H9 (cell line): ENCODE data around the gene ADAMTS15. TPM values are rescaled to one million over a fixed set of nuclear protein-coding genes. Genes with fewer than 3 reads are reported as not detected.

ENCODE experiments used
- DNase-seq: peaks from one replicate; pipeline ENCODE4 v3.0.0-alpha.2; 2017
- H2AFZ ChIP-seq: one replicate; pipeline ENCODE4 v1.6.1; 2013; ENCODE audit warnings: mild to moderate bottlenecking, low read length, control low read depth, moderate library complexity
- H2AK5ac ChIP-seq: 2 replicates; pipeline ENCODE4 v1.6.1; 2013; ENCODE audit warnings: low read length, control low read depth, mixed read lengths; ENCODE audit not compliant: insufficient read length
- H2BK120ac ChIP-seq: one replicate; pipeline ENCODE4 v1.6.1; 2013; ENCODE audit warnings: low read depth, mild to moderate bottlenecking, low read length, control low read depth, inconsistent platforms; ENCODE audit not compliant: poor library complexity, severe bottlenecking
- H2BK12ac ChIP-seq: 2 replicates; pipeline ENCODE4 v1.6.1; 2013; ENCODE audit warnings: low read length, control low read depth, mixed read lengths, low read depth; ENCODE audit not compliant: insufficient read length
- H2BK15ac ChIP-seq: 2 replicates; pipeline ENCODE4 v1.6.1; 2013; ENCODE audit warnings: low read depth, low read length, control low read depth
- H2BK20ac ChIP-seq: one replicate; pipeline ENCODE4 v1.6.1; 2013; ENCODE audit warnings: low read depth, mild to moderate bottlenecking, low read length, control low read depth, inconsistent platforms; ENCODE audit not compliant: poor library complexity, severe bottlenecking
- H2BK5ac ChIP-seq: 2 replicates; pipeline ENCODE4 v1.6.1; 2013; ENCODE audit warnings: low read length, control low read depth, mixed read lengths; ENCODE audit not compliant: insufficient read length
- H3K14ac ChIP-seq: 2 replicates; pipeline ENCODE4 v1.6.1; 2013; ENCODE audit warnings: low read length, control low read depth; ENCODE audit not compliant: insufficient read depth
- H3K18ac ChIP-seq: 2 replicates; pipeline ENCODE4 v1.6.1; 2013; ENCODE audit warnings: low read depth, mild to moderate bottlenecking, mixed read lengths, low read length, control low read depth; ENCODE audit not compliant: insufficient read length
- H3K23ac ChIP-seq: 2 replicates; pipeline ENCODE4 v1.6.1; 2013; ENCODE audit warnings: low read length, control low read depth, mixed read lengths, low read depth; ENCODE audit not compliant: insufficient read length
- H3K23me2 ChIP-seq: 2 replicates; pipeline ENCODE4 v1.6.1; 2013; ENCODE audit warnings: low read depth, mild to moderate bottlenecking, mixed read lengths, low read length, control low read depth; ENCODE audit not compliant: insufficient read length, poor library complexity, severe bottlenecking
- H3K27ac ChIP-seq: 2 replicates; pipeline ENCODE4 v1.5.1; 2013; ENCODE audit warnings: low read length, control low read depth, mixed read lengths, low read depth; ENCODE audit not compliant: insufficient read length
- H3K27me3 ChIP-seq: 2 replicates; pipeline ENCODE4 v1.6.1; 2013; ENCODE audit warnings: low read length, control low read depth, inconsistent platforms; ENCODE audit not compliant: insufficient read depth
- H3K4ac ChIP-seq: 2 replicates; pipeline ENCODE4 v1.6.1; 2013; ENCODE audit warnings: low read depth, mild to moderate bottlenecking, control low read depth, inconsistent platforms, low read length, moderate library complexity
- H3K4me1 ChIP-seq: 2 replicates; pipeline ENCODE4 v1.6.1; 2013; ENCODE audit warnings: low read length, control low read depth, inconsistent platforms; ENCODE audit not compliant: insufficient read depth
- H3K4me2 ChIP-seq: 2 replicates; pipeline ENCODE4 v1.6.1; 2013; ENCODE audit warnings: low read length, control low read depth, mixed read lengths; ENCODE audit not compliant: insufficient read length, insufficient read depth
- H3K56ac ChIP-seq: 2 replicates; pipeline ENCODE4 v1.6.1; 2013; ENCODE audit warnings: low read depth, mild to moderate bottlenecking, mixed read lengths, low read length, control low read depth; ENCODE audit not compliant: insufficient read length
- H3K79me1 ChIP-seq: 2 replicates; pipeline ENCODE4 v1.6.1; 2013; ENCODE audit warnings: low read depth, mild to moderate bottlenecking, moderate library complexity, low read length, control low read depth, inconsistent platforms; ENCODE audit not compliant: insufficient read depth, poor library complexity, severe bottlenecking
- H3K79me2 ChIP-seq: 2 replicates; pipeline ENCODE4 v1.6.1; 2013; ENCODE audit warnings: low read length, control low read depth, inconsistent platforms; ENCODE audit not compliant: insufficient read depth
- H3K9ac ChIP-seq: 2 replicates; pipeline ENCODE4 v1.6.1; 2013; ENCODE audit warnings: low read length, control low read depth, mixed read lengths; ENCODE audit not compliant: insufficient read length; ENCODE audit errors: extremely low read depth
- H3K9me3 ChIP-seq: one replicate; pipeline ENCODE4 v1.6.1; 2013; ENCODE audit warnings: low read depth, low read length, inconsistent platforms; ENCODE audit not compliant: control insufficient read depth
- H3T11ph ChIP-seq: one replicate; pipeline ENCODE4 v1.6.1; 2013; ENCODE audit warnings: mild to moderate bottlenecking, low read length, control low read depth, inconsistent platforms
- H4K20me1 ChIP-seq: one replicate; pipeline ENCODE4 v1.6.1; 2013; ENCODE audit not compliant: control insufficient read depth, insufficient read length, insufficient read depth
- H4K5ac ChIP-seq: 2 replicates; pipeline ENCODE4 v1.6.1; 2013; ENCODE audit warnings: low read depth, mild to moderate bottlenecking, mixed read lengths, low read length, control low read depth; ENCODE audit not compliant: insufficient read length
- H4K8ac ChIP-seq: replicated peaks from 2 replicates; pipeline ENCODE4 v1.6.1; 2013; ENCODE audit warnings: low read length, control low read depth, mixed read lengths, low read depth; ENCODE audit not compliant: insufficient read length
- H4K91ac ChIP-seq: 2 replicates; pipeline ENCODE4 v1.6.1; 2013; ENCODE audit warnings: low read depth, mild to moderate bottlenecking, moderate library complexity, mixed read lengths, low read length, control low read depth; ENCODE audit not compliant: insufficient read length
- H3K27ac Mint-ChIP-seq, 3 experiments: 2 replicates in 2 of 3; 3 replicates in 1 of 3; pipeline ENCODE4 v1.8.0; 2020 to 2021; ENCODE audit warnings: mixed read lengths in 3 of 3, mild to moderate bottlenecking in 1 of 3, moderate library complexity in 1 of 3
- H3K27me3 Mint-ChIP-seq: 2 replicates; pipeline ENCODE4 v1.8.0; 2021; ENCODE audit warnings: low read depth, mild to moderate bottlenecking, moderate library complexity, mixed read lengths
- H3K36me3 Mint-ChIP-seq, 3 experiments: 2 replicates in 2 of 3; 3 replicates in 1 of 3; pipeline ENCODE4 v1.8.0; 2020 to 2021; ENCODE audit warnings: low read depth in 3 of 3, mixed read lengths in 3 of 3; ENCODE audit not compliant: insufficient read depth in 1 of 3
- H3K4me1 Mint-ChIP-seq, 2 experiments: 2 replicates each; pipeline ENCODE4 v1.8.0; 2020; ENCODE audit warnings: mixed read lengths in 2 of 2
- H3K4me3 Mint-ChIP-seq, 2 experiments: 2 replicates in 1 of 2; 3 replicates in 1 of 2; pipeline ENCODE4 v1.8.0; 2020 to 2021; ENCODE audit warnings: mild to moderate bottlenecking in 2 of 2, mixed read lengths in 2 of 2, moderate library complexity in 1 of 2
- H3K9me3 Mint-ChIP-seq, 2 experiments: 2 replicates in 1 of 2; 3 replicates in 1 of 2; pipeline ENCODE4 v1.8.0; 2020; ENCODE audit warnings: mild to moderate bottlenecking in 2 of 2, mixed read lengths in 2 of 2, moderate library complexity in 1 of 2
- CTCF ChIP-seq: fragments of 200-600 bp; sonication (generic); conservative IDR thresholded peaks from 3 replicates; pipeline ENCODE4 v1.8.0; 2021; ENCODE audit warnings: antibody characterized with exemption, mild to moderate bottlenecking
- WGBS: extraction: QIAGEN DNeasy Blood & Tissue Kit; methylation state at CpG from one replicate; pipeline ENCODE4 v1.1.7; 2013; ENCODE audit warnings: missing lambda C conversion rate, low lambda C conversion rate, mixed read lengths; ENCODE audit not compliant: insufficient read length; ENCODE audit errors: extremely low coverage; 5-methylcytosine and 5-hydroxymethylcytosine counted together
- total RNA-seq: library from RNA; stranded (reverse); gene quantifications from 2 replicates; pipeline ENCODE4 v1.2.1, GENCODE V29; 2021

Gene ADAMTS15
- total RNA-seq, 1 experiment from 2014 or later, result 1.3 TPM

- Histone ChIP-seq H2BK120ac (no peak overlapping the region), H3K4ac (no peak overlapping the region), H3K4me1 (no peaks in the 10 kb centered on the region), H2AFZ (no peak overlapping the region), H4K91ac (no peak overlapping the region), H2BK12ac (no peak overlapping the region), H3K4me2 (no peak overlapping the region), H3K9me3 (no peaks in the 10 kb centered on the region), H3K27me3 (no peaks in the 10 kb centered on the region), H4K5ac (no peak overlapping the region), H3K27ac (no peak overlapping the region), H3K79me1 (no peaks in the 10 kb centered on the region), H4K20me1 (no peaks in the 10 kb centered on the region), H2BK20ac (no peak overlapping the region), H2BK15ac (no peak overlapping the region), H3T11ph (no peak overlapping the region), H4K8ac (no peak overlapping the region), H3K79me2 (no peaks in the 10 kb centered on the region), H2BK5ac (no peak overlapping the region), H2AK5ac (no peak overlapping the region), H3K23me2 (no peaks in the 10 kb centered on the region), H3K23ac (no peak overlapping the region), H3K56ac (no peak overlapping the region), H3K14ac (no peak overlapping the region), H3K18ac (no peak overlapping the region), H3K9ac (no peak overlapping the region)
- no peaks in the 10 kb centered on the region for H3K27me3 Mint-ChIP-seq
- H3K36me3 Mint-ChIP-seq, result no peaks in the 10 kb centered on the region; a peak in 1 of 7 replicates
- no CpG with 5 or more reads among the region's 11 CpGs for WGBS
- no peak for DNase-seq
- no peak for TF ChIP-seq CTCF
- no peak overlapping the region for H3K4me3 Mint-ChIP-seq
- H3K4me1 Mint-ChIP-seq, result peaks cover 3 to 4% of the 10 kb centered on the region in 2 experiments; a peak in 2 of 4 replicates
- no peaks in the 10 kb centered on the region for H3K9me3 Mint-ChIP-seq
- no peak overlapping the region for H3K27ac Mint-ChIP-seq
Observed at GRCh38 chr11:130471731-130472433, 23.4 kb downstream of the ADAMTS15 start.
